CD1c-positive myeloid dendritic cell (primary cell): Measurements from ENCODE around the gene CIRBP.
A peak's percentile ranks its signal among the peaks of the same experiment; 100 is the strongest.
"Not testable (repeated sequence)": the region's sequence is repeated elsewhere in the genome, so short reads cannot be mapped to it uniquely, and the experiment has no call there.

Experiments
- DNase-seq: peaks from one replicate; pipeline ENCODE4 v3.0.0-alpha.2; 2016; ENCODE audit errors: extremely low spot score

CIRBP gene

DNA sequence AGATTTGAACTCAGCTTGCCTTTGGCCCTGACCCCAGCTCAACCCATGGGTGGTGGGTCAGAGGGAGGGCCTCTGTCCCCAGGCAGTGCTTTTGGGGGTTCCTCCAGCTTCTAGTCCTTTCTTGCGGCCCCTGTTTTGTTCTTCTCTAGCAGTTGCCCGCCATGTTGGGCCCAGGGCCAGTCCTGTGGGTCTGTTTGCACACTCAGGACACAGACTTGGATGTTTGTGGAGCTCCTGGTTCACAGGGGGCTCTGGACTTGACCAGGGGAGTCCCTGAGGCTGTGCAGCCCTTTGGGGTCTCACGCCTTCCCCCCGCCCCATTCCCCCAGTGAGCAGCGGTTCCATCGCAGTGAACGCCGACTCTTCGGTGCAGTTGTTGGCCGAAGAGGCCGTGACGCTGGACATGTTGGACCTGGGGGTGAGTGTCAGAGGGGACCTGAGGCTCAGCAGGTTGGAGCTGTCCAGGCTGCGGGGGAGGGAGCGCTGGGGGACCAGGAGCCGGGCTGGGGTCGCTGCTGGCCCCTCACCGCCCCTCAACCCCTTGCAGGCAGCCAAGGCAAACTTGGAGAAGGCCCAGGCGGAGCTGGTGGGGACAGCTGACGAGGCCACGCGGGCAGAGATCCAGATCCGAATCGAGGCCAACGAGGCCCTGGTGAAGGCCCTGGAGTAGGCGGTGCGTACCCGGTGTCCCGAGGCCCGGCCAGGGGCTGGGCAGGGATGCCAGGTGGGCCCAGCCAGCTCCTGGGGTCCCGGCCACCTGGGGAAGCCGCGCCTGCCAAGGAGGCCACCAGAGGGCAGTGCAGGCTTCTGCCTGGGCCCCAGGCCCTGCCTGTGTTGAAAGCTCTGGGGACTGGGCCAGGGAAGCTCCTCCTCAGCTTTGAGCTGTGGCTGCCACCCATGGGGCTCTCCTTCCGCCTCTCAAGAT is 25.1 kb upstream of the CIRBP start:
- DNase-seq: peak; percentile 90

DNA sequence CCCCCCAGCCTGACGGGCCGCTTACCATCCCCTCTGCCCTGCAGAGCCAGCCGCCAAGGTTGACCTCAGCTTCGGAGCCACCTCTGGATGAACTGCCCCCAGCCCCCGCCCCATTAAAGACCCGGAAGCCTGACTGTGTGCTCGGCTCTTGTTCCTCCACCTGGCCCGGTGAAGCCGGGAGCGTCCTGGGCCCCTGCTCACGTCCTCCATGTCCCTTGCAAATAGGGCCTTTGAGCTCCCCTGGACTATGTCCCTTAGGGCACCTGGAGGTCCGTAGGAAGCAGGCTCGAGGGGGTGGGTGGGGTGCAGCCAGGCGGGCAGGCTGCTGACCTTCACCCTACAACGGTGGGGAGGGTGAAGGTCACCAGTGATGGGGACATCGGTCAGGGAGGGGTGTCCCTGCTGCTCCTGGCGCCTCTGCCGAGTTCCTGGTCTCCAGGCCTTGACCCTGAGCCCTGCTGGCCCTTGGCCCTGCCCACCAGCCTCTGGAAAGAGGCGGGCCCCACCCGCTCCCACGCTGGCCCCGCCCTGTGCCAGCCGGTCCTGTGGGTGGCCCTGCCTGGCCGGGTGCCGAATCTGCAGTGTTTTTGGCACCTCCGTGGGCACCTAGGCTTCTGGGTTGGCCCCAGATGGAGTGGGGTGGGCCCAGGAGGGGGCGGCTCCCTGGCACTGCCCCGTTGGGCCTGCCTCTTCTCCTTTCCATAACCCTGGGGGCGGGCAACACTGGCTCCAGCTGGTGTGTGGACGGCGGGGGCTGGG is 24.3 kb upstream of the CIRBP start:
- DNase-seq: peak; percentile 89

DNA sequence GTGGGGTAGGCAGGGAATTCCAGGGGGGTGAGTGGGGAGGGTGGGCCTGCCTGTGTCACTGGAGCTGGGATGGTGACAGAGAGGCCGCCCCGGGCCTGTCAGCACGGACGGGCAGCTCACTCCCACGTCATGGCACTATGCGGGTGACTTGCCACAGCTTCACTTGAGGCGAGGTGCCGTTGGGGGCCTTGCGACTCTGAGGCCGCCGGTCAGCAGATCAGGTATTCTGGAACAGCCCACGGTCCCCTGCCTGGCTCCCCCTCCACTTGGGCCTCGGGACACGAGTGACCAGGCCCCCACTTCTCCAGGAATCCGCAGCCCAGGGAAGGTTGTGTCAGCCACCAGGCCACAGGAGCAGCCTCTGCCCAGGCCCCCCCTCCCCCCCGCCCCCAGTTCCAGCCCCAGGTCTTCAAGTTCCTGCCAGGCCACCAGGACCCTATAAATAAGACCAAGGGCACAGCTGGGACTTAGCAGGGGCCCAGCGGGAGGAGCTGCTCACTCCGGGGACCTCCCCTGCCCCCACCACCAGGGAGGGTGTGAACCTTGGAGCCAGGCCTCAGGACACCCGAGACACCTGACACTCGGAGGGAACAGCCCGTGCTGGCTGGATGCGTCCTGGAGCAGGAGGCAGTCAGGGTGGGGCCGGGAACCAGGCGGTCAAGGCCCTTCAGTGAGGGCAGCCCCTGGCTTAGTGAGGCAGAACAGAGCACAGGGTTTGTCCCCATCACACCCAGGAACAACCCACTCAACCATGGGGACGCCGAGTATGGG is 23.5 kb upstream of the CIRBP start:
- no peak for DNase-seq

DNA sequence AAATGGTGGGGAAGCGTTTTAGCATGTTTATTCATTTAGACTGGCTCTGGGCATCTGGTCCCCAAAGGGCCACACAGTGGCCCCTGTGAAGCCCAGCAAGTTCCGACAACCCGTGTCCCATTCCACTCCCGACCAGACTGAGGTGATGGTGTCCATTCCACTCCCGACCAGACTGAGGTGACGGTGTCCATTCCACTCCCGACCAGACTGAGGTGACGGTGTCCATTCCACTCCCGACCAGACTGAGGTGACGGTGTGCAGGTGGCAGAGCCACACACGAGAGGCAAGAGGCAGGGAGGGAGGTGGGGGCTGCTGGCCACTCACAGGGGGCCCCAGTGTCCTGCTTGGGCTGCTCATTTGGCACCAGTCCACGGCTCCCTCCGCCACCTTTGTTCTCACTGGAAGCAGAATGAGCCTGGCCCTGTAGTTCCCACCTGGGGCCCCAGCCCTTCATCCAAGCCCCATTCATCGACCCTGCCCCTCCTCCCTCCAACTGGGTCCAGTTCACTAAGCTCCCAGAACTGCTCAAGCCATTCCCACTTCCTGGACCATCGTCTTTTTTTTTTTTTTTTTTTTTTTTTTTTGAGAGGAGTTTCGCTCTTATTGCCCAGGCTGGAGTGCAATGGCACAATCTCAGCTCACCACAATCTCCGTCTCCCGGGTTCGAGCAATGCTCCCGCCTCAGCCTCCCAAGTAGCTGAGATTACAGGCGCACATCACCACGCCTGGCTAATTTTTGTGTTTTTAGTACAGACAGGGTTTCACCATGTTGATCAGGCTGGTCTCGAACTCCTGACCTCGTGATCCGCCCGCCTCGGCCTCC is 22.7 kb upstream of the CIRBP start:
- not testable (repeated sequence) for DNase-seq

DNA sequence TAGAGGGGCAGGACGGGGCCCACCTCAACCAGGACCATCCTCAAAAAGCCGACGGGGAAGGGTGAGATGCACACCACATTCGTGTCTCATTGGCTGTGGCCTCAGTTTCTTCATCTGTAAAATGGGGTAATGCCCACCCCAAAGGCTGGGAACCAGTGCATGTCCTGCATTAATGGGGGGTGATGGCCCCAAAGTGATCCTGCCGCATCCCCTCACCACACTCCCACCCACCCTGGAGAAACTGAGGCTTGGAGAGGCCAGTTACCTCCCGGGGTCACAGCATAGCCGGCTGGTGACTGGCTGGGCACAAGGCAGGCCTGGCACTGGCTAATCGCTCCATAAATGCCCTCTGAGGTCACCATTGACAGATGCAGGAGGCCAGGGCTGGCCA is 21.4 kb upstream of the CIRBP start:
- DNase-seq: no peak

DNA sequence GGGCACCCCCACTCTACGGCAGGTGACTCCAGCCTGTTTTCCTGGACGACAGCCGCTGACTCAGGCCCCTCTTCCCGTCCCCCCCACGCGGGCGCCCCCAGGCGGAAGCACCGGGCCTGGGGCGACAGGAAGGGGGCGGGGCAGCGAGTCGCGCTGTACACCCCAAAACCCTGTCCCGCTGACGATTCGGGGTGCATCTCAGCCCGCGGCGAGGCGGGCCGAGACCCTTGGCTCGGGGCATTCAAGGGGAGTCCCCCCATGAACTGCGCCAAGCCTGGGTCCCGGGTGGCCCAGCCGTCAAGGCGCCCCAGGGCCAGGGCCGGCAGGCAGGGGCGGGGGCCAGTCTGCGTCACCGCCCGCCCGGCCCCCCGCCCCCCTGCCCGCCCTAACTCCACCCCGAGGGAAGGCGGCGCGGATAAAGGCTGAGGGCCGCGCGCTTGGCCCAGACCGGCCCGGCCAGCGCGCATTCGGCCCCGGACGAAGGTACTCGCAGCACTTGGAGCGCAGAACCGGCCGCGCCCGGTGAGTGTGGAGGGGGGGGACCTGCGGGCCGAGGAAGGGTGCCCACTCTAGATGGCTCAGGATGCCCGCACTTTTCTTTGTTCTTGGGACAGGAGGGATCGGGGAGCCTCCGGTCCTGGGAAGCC is 20.9 kb upstream of the CIRBP start, which contains the start of gene MIDN:
Gene MIDN, plus strand, starts transcription at position 445 of the 647 bp plus-strand sequence. CDS start 1,714 bp downstream, outside the sequence.
- peak; percentile 93 for DNase-seq

DNA sequence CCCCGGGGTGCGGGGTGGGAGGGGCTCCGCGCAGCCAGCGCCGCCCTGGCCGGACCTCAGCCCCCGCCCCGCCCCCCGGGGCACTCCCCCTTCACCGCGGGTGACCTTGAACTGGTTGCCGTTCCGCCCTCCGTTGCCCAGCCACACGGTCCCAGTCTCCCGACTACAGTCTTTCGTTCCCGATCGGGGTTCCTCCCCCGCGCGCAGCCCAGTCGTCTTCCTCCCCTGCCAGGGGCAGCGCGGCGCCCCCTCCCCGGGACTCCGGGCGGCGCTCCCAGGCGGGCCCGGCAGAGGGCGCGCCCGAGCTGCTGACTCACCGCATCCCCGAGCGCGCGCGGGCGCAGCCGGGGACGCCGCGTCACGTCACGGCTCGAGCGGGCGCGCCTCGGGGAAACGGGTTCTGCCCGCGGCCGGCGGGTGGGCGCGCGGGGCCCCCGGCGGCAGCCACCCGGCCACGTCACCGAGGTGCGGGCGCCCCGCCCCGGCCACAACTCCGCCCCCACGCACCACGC is 20.3 kb upstream of the CIRBP start:
- DNase-seq: peak; percentile 94

DNA sequence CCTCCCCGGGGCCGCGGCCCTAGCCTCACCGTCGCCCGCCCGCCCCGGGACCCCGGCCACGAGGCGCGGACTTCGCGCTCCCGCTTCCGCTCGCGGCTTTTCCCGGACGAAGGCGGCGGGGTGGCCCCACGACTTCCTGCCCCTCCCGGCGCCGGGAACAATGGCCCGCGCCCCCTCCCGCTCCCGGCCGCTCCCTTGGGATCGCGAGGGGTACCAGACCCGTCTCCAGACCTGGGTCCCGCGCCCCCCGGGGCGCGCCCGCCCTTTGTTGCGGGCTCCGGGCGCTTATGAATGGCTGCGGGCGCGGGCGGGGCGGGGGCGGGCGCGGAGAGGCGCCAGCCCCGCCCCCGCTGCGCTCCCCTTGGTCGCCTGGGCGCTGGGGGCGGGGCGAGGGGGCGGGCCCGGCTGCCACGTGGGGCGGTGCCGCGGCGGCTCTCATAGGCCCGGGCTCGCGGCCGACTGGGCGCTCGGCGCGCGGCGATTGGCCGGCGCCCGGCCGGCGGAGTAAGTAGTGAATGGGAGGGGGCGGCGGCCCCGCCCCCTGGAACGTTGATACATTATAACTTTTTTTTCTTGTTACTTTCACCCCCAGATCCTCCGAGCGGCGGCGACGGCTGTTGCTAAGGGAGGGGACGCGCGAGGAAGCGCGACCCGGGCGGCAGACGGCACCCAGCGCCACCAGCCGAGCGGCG is 19.7 kb upstream of the CIRBP start:
- peak; percentile 98 for DNase-seq

DNA sequence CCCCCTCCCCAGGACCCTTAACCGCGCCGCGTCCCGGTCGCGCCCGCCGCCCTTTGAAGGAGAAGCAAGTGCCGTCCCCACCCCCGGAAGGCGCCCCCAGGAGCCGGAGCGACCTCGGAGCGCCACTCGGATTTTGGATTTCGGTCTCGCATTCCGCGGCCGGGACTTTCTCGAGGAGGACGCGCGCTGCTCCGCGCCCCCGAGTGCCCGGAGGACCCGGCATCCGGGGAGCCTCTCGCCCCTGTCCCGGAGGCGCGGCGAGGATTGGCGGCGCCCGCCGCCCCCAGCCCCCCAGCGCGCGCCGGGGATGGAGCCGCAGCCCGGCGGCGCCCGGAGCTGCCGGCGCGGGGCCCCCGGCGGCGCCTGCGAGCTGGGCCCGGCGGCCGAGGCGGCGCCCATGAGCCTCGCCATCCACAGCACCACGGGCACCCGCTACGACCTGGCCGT is 19.1 kb upstream of the CIRBP start:
- DNase-seq: no peak

DNA sequence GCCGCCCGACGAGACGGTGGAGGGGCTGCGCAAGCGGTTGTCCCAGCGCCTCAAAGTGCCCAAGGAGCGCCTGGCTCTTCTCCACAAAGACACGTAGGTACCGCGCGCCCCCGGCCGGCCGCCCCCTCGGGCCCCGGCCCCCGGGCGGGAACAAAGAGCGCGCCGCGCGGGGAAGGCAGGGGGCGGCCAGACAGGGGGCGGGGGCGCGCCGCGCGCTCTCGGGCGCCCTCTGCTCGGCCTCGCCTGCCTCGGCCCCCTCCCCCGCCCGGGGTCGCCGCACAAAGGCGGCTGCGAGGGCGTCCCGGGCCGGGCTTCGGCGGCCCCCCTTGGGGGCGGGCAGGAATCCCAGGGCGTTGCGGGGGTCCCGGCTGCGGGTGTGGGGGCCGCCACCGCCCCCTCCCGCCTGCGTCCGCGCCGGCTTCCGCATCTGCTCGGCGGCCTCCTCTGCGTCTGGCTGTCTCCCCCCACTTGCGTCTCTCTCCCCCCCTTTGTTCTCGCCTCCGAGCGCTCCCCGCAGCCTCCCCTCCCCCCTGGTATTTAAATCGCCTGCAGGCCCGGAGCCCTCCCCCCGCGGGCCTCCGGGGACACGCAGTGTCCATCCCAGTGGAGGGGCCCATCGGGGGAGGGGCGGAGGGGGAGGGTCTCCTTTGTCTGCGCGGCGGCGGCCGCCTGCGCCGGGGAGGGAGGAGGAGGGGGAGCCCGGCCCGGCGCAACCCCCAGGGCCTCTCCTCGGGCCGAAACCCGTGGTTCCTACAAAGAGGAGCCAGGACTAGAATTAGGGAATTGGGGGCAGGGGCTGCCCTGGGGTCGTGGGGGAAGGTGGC is 18.5 kb upstream of the CIRBP start:
- peak; percentile 53 for DNase-seq

DNA sequence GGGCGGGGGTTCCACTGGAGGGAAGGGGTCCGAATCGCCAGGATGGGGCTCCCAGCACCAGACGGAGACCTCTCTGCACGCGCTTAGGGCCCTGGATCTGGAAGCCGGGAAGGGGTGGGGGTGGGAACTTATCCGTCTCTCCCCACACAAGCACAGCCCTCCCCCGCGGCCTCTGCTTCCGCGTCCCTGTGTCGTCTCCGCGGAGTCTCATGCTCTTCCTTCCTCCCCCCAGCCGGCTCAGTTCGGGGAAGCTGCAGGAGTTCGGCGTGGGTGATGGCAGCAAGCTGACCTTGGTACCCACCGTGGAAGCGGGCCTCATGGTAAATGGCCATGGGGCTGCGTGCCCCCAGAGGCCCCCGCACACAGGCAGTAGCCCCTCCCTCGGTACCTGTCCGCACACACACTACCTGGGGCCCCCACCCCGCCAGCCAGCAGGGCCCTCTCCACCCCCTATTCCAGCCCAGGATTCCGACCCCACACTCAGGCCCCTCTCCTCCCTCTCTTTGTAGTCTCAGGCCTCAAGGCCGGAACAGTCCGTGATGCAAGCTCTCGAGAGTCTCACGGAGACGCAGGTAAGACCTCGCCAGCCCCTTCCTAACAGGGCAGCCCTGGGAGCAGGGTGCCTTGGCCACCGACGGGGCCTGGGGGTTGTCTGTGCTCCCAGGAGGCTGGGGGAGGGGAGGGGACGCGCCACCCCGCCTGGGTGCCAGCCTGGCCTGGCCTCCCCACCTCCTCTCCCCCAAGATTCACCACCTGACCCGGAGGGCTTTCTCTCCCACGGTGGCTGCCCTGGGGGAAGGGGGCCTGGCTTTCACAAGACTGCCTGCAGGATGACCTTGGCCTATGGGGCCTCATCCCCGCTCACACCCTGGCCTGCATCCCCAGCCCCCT is 17.6 kb upstream of the CIRBP start:
- peak; percentile 93 for DNase-seq

DNA sequence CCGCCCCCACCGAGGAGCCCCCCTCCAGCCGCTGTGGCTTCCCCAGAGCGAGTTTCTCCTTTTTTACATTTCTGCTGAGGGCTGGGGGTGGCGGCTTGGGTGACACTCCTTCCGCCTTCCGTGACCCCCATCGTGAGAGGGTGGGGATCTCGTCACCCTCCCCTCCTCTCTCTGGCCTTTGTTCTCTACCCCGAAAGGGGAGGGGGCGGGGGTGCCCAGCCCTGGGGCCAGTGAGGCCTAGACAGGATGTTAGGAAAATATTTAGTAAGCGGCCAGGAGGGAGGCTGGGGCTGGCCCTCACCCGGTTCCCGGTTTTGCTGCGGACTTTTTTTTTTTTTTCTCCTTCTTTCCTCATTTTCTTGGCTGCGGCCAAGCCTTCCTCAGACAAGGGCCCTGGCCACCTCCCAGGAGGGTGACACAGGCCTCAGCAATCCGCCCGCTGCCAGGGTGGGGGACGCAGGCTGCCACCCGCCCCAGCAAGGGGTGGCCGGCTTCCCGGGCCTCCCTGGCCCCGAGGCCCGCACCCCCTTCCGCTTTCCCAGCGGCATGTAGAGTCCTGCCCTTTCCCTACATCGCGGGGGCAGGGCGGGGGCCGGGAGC is 16.8 kb upstream of the CIRBP start:
- DNase-seq: peak; percentile 88

DNA sequence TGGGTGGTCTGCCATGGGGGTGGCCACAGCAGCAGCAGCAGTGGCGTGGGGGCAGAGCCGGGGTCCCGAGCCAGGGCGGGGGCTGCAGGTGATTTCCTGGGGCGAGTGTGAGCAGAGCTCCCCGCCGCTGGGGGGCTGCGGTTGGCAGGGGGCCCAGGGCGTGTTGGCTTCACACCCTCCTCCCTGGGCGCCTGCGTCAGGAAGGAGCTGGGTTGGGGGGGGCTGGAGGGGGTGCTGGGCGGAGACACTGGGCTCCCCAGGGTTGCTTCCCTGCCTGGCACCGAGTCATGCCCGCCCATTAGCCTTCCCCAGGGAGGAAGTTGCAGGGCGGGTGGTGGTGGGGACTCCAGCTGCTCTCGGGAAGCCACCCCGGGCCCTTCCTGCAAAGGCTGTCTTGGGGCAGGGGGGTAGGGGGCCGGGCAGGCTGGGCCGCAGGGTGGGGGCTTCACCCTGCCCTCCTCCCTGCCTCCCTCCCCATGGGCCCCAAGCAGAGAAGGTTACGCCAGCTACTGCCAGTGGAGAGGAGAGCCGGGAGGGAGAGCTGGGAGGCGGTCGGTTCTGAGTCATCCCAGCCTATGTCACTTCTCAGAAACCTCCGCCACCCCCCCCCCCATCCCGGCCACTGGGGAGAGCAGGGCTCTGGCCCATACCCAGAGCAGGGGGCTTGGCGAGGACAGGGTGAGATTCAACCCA is 16.2 kb upstream of the CIRBP start:
- peak; percentile 90 for DNase-seq

DNA sequence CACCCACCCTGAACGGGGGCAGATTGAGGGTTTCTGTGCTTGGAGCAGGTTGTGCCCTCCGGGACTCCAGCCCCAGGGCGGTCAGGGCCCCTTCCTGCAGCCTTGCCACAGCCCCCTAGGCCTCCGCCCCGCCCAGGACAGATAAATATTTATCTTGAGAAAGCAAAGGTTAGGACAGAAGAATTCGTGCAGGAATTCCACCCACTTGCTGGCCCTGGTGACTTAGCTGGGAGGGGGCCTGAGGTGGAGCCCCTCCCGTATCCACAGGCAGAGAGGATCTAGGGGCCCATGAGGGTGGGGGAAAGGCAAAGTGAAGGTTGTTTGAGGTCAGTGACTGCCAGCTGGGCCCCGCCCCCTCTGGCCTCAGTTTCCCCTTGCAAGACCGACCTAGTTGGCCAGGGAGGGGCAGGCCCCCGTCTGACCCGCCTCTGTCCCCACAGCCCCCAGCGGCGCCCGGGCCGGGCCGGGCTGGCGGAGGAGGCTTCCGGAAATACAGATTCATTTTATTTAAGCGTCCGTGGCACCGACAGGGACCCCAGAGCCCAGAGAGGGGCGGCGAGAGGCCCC is 15.5 kb upstream of the CIRBP start:
- DNase-seq: no peak

DNA sequence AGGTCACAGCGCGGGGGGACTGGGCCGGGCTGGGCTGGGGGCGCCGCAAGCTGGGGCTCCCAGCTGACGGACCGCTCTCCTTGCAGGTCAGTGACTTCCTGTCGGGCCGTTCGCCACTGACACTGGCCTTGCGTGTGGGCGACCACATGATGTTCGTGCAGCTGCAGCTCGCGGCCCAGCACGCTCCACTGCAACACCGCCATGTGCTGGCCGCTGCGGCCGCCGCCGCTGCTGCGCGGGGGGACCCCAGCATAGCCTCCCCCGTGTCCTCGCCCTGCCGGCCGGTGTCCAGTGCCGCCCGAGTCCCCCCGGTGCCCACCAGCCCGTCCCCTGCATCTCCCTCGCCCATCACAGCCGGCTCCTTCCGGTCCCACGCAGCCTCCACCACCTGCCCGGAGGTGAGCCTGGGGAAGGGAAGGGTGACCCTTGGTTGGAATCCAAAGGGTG is 15.0 kb upstream of the CIRBP start:
- DNase-seq: peak; percentile 51

DNA sequence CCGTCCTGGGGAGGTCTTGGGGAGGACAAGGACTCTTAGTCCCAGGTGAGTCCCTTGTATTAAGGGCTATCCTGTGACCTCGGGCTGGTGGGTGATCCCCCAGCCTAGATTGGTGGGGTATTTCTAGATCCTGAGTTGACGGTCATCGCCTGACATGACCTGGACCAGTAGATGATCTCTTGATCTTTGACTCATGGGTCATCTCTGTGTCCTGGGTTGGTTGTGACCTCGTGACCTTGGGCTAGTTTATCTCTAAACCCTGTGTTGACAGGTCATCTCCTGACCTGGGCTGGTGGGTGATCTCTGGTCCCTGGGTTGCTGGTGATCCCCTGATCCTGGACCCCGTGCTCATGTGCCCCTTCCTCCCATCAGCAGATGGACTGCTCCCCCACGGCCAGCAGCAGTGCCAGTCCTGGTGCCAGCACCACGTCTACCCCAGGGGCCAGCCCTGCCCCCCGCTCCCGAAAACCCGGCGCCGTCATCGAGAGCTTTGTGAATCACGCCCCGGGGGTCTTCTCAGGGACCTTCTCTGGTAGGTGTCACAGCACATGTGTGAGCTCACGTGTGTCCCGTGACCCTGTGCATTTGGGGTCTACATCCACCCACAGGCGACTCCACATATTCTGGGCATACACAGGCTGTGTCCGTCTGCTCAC is 14.5 kb upstream of the CIRBP start:
- DNase-seq: no peak
